GM19438 (cell line): ENCODE data around the gene AGAP1.

ENCODE experiments used
- ATAC-seq: cut with Tn5 transposase; IDR thresholded peaks from one replicate; pipeline ENCODE4 v1.9.1; 2021; ENCODE audit warnings: low read depth; ENCODE audit not compliant: unreplicated experiment

Gene AGAP1

DNA sequence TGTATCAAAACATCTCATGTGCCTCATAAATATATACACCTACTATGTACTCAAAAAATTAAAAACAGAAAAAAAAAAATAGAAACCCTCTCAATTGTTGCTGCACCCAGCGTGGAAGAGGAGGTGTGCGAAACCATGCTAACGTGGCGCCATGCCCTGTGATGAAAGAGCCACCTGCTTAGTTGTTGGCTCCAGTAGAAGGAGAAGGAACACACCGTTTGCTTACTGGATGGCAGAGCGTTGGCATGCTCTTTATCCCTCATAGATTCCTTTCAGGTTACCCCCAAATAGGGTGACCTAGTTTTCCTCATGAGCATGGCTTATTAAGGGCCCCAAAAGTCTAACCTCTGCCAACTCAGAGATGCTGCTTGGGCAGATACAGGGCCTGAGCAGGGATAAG is 332.1 kb downstream of the AGAP1 start:
- no peak for ATAC-seq

GRCh38 chr2:235826826-235827225 is 333.0 kb downstream of the AGAP1 start:
- no peak for ATAC-seq

- no peak for ATAC-seq
Observed at GRCh38 chr2:235827585-235827992, 333.7 kb downstream of the AGAP1 start.

DNA sequence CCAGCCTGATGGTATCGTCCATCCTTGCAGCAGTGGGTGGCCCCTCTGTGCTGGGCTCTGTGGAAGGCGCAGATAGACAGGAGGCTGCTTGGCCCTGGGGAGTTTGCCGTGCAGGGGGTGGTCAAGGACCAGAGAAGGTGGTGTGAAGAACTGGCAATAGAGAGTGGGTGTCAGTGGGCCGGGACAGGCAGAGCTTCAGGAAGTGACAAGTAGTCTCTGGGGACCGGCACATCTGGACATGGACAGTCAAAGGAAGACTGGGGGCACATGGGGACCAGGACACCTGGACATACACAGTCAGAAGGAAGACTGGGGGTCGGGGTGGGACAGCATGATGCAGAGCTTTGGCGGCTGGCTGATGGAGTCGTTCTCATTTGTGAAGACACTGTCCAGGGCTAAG is 335.9 kb downstream of the AGAP1 start:
- ATAC-seq: no peak

GRCh38 chr2:235831755-235832154 is 337.9 kb downstream of the AGAP1 start:
- ATAC-seq: no peak

- ATAC-seq: no peak
Observed at GRCh38 chr2:235832941-235833340, 339.1 kb downstream of the AGAP1 start.

DNA sequence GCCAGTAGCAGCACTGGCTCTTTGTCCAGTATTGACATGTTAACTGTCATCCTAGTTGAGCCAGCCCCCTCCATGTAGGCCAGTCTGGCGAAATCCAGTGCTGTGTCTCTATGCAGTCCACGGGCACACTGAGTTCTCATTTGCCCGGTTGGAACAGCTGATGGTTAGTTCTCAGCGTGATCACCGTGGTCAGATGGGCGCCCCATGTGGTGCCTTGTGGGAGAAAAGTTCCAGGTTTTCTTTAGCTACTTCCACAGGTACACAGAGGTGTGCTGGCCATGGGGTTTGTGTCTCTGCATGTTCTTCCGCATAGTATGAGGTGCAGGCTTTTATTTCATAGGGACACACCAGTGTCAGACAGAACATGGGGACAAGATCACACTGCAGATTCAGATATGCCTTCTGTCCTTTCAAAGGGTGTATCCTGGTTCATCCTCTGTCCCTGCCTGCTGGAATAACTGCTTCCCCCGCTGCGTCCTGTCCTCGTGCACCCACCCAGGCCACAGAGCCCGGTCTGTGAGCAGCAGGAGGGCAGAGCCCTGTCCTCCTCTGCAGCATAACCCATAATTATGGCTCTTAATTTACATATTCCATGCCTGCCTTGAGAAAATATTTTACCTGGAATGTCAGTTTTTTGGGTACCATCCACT is 340.3 kb downstream of the AGAP1 start:
- ATAC-seq: no peak

DNA sequence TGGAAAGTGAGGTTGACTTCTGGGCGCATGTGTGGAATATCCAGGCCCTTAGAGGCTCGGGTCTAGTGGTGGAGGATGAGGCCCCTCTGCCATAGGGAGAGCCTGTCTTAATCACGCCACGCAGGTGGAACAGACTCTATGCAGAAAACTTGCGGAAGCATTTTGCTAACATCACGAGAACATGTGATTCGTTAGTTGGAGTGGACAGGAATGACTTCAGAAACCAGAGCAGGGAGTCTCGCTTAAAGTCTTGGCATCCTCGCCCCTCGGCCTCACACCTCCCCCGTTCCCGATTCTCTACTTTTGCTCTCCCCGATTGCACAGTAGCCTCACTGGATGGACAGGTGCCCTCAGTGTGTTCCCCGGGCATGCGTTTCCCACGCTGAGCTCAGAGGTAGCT is 340.9 kb downstream of the AGAP1 start:
- no peak for ATAC-seq

GRCh38 chr2:235835810-235836209 is 342.0 kb downstream of the AGAP1 start:
- ATAC-seq: no peak

- no peak for ATAC-seq
Observed at GRCh38 chr2:235836491-235836911, 342.7 kb downstream of the AGAP1 start.

GRCh38 chr2:235839226-235839625 is 345.4 kb downstream of the AGAP1 start:
- ATAC-seq: no peak

DNA sequence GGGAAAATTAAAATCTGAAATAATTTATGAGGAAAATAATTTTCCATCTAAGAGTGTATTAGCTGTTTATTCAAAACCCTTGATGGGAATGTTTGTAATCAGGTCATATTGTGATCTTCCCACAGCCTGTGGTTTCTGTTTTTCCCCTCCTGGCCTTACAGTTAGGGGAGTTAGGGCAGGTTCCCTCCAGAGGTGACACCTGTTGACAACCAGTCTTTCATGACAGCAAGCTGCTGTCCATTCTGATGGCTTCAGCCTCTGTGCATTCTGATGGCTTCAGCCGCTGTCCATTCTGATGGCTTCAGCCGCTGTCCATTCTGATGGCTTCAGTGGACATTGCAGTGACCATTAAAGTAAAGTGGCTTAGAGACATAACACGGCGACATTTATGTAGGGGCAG is 346.1 kb downstream of the AGAP1 start:
- no peak for ATAC-seq

DNA sequence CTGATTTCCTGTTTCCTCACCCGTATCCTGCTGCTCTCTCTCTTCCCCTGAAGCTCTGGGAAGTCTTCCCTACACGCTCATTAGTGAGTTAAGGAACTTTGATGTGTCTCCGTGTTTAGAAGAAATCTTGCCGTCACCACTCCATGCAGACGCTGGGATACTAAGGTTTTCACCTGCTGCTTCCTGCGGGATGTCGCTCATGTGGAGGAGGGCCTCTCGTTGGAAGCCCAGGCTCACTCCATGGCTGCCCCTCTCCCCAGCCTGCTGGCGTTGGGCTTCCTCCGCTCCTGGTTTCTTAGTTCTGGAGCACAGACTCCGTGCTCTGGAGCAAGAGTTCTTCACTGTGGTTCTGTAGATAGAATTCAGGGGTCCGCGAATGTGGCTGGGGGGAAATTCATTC is 348.0 kb downstream of the AGAP1 start:
- no peak for ATAC-seq

DNA sequence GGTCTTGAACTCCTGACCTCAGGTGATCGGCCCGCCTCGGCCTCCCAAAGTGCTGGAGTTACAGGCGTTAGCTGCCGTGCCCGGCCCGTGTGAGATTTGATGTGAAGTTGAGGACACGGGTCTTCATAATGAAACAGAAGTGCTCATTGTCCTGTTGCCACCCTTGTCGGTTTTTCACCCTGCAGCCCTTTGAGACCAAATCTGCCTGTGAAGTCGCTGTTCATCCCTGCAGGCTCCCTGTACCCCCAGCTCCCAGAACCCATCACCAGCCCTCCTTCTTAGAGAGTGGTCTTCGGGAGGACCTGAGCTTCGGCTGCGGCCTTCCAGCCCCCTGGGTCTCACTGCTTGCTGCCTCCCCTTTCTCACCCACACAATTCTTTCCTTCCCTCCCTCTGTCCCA is 349.1 kb downstream of the AGAP1 start:
- ATAC-seq: no peak

GRCh38 chr2:235843591-235844395 is 349.9 kb downstream of the AGAP1 start:
- ATAC-seq: no peak

GRCh38 chr2:235844561-235844960 is 350.7 kb downstream of the AGAP1 start:
- ATAC-seq: no peak

DNA sequence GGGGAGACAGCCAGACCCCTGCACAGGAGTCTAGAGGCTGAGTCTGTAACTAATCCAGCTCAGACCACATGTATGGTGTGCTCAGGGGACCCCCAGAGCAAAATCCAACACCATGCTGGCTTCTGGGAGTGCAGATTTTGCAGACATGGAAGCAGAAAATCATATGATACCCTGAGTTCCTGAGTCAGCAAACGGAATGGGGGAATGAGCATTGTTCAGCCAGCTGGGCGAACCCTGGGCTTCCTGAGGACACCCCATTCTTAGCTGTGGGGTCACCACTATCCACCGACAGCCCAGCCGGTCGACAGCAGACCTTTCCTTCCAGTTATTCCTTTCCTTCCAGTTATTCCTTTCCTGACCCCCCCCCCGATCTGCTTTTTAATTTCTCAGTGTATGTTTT is 351.4 kb downstream of the AGAP1 start:
- no peak for ATAC-seq

- ATAC-seq: no peak
Observed at GRCh38 chr2:235847576-235847975, 353.7 kb downstream of the AGAP1 start.

DNA sequence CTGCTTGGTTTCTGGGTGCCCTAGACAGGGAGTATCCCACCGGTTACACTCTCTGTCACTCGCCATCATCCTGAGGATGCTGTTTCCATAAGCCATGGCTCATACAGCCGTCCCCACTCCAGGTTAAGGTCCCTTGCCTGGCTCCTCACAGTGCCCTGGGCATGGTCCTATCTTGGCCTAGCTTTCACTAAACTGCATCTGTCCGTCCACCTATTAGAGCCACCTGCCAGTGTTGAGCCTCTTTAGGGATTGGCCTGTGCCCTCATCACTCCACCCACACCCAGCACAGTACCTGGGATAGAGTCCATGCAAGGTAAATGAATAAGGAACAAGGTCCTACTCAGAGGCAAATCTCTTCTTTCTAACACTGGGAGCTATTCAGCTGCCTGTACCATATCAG is 354.2 kb downstream of the AGAP1 start:
- ATAC-seq: no peak

- ATAC-seq: no peak
Observed at GRCh38 chr2:235848946-235849345, 355.1 kb downstream of the AGAP1 start.

DNA sequence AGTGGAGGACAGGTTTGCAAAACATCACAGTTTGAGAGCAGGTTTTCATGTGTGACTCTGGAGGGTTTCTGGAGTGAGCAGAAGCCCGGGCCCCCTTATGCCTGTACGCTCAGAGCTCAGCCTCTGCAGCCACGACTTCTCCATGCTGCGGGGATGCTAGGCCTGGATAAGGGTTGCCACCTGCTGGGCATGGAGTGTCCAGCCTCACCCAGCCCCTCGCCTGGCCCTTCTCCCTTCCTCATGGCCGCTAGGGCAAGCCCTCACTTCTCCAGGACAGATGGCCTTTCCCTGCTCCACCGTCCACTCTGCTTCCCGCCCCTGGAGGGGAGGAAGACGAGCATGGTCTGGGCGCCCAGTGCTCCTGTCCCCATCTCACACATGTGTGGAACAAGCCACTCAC is 355.6 kb downstream of the AGAP1 start:
- no peak for ATAC-seq

- ATAC-seq: no peak
Observed at GRCh38 chr2:235850289-235850688, 356.4 kb downstream of the AGAP1 start.
